HepG2 (cell line): ENCODE data around the gene MEF2D. TPM values are rescaled to one million over a fixed set of nuclear protein-coding genes. Genes with fewer than 3 reads are reported as not detected.

ENCODE experiments used
- PHF5A ChIP-seq: IDR thresholded peaks from one replicate; pipeline ENCODE4 v1.6.1; 2018; ENCODE audit warnings: low read depth, missing genetic modification reagents; ENCODE audit not compliant: unreplicated experiment
- ZNF281 ChIP-seq: sonication (generic); formaldehyde crosslinking; IDR thresholded peaks from 2 replicates; pipeline ENCODE4 v1.4.0; 2020; ENCODE audit warnings: missing genetic modification reagents, borderline replicate concordance
- ZNF350 ChIP-seq: sonication (generic); formaldehyde crosslinking; IDR thresholded peaks from 2 replicates; pipeline ENCODE4 v1.4.0; 2020; ENCODE audit warnings: mild to moderate bottlenecking, low read depth, missing genetic modification reagents, borderline replicate concordance
- polyA plus RNA-seq, 8 experiments: library from polyadenylated mRNA; depleted of rRNA in 3 of 8; stranded (reverse) in 7 of 8; unstranded in 1 of 8; fragments of >200 nt; fragmentation: Illumina TruSeq in 4 of 8; extraction: Trizol in 4 of 8; gene quantifications; 2 replicates each; pipeline versions ENCODE4 v1.2.1 to v1.2.3, GENCODE V29; 2011 to 2016; ENCODE audit warnings: low read depth in 4 of 8, missing spikeins in 1 of 8, mixed read lengths in 1 of 8; ENCODE audit not compliant: insufficient read depth in 1 of 8
- total RNA-seq, 5 experiments: library from RNA; depleted of rRNA; stranded (reverse); fragments of >200 nt; fragmentation: Illumina TruSeq; extraction: Trizol; gene quantifications; 2 replicates each; pipeline ENCODE4 v1.2.3, GENCODE V29; 2016; ENCODE audit warnings: low read depth in 1 of 5
- TF ChIP-seq, protein P1 (sequence below): sonication (generic); formaldehyde crosslinking; IDR thresholded peaks from 2 replicates; pipeline ENCODE4 v1.5.0; 2020; ENCODE audit warnings: mild to moderate bottlenecking, missing genetic modification reagents, borderline replicate concordance

Gene MEF2D
- total and polyA plus RNA-seq, 2 of the 13 experiments (the other 11 are each of a cell fraction or from before 2014, with no cell fraction given), result 1.6 to 3.9 TPM

GRCh38 chr1:156420205-156421061, 80.1 kb downstream of the MEF2D start (continued):
- TF ChIP-seq, protein P1, sequence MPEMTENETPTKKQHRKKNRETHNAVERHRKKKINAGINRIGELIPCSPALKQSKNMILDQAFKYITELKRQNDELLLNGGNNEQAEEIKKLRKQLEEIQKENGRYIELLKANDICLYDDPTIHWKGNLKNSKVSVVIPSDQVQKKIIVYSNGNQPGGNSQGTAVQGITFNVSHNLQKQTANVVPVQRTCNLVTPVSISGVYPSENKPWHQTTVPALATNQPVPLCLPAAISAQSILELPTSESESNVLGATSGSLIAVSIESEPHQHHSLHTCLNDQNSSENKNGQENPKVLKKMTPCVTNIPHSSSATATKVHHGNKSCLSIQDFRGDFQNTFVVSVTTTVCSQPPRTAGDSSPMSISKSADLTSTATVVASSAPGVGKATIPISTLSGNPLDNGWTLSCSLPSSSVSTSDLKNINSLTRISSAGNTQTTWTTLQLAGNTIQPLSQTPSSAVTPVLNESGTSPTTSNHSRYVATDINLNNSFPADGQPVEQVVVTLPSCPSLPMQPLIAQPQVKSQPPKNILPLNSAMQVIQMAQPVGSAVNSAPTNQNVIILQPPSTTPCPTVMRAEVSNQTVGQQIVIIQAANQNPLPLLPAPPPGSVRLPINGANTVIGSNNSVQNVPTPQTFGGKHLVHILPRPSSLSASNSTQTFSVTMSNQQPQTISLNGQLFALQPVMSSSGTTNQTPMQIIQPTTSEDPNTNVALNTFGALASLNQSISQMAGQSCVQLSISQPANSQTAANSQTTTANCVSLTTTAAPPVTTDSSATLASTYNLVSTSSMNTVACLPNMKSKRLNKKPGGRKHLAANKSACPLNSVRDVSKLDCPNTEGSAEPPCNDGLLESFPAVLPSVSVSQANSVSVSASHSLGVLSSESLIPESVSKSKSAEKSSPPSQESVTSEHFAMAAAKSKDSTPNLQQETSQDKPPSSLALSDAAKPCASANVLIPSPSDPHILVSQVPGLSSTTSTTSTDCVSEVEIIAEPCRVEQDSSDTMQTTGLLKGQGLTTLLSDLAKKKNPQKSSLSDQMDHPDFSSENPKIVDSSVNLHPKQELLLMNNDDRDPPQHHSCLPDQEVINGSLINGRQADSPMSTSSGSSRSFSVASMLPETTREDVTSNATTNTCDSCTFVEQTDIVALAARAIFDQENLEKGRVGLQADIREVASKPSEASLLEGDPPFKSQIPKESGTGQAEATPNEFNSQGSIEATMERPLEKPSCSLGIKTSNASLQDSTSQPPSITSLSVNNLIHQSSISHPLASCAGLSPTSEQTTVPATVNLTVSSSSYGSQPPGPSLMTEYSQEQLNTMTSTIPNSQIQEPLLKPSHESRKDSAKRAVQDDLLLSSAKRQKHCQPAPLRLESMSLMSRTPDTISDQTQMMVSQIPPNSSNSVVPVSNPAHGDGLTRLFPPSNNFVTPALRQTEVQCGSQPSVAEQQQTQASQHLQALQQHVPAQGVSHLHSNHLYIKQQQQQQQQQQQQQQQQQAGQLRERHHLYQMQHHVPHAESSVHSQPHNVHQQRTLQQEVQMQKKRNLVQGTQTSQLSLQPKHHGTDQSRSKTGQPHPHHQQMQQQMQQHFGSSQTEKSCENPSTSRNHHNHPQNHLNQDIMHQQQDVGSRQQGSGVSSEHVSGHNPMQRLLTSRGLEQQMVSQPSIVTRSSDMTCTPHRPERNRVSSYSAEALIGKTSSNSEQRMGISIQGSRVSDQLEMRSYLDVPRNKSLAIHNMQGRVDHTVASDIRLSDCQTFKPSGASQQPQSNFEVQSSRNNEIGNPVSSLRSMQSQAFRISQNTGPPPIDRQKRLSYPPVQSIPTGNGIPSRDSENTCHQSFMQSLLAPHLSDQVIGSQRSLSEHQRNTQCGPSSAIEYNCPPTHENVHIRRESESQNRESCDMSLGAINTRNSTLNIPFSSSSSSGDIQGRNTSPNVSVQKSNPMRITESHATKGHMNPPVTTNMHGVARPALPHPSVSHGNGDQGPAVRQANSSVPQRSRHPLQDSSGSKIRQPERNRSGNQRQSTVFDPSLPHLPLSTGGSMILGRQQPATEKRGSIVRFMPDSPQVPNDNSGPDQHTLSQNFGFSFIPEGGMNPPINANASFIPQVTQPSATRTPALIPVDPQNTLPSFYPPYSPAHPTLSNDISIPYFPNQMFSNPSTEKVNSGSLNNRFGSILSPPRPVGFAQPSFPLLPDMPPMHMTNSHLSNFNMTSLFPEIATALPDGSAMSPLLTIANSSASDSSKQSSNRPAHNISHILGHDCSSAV, result no peak
- TF ChIP-seq ZNF350 (CRISPR knock-in tag) (no peak), ZNF281 (CRISPR knock-in tag) (no peak), PHF5A (CRISPR knock-in tag) (no peak)
- TF ChIP-seq, all 625 proteins: peak for 0
